IPS-20b (cell line): ENCODE measurements around the gene ZBTB4.

Experiments
- H3K27ac ChIP-seq: one replicate; pipeline ENCODE4 v1.5.1; 2013; ENCODE audit warnings: low read length
- H3K27me3 ChIP-seq: 2 replicates; pipeline ENCODE4 v1.6.1; 2013; ENCODE audit warnings: mild to moderate bottlenecking, low read length, inconsistent platforms; ENCODE audit not compliant: insufficient read depth
- H3K36me3 ChIP-seq: 2 replicates; pipeline ENCODE4 v1.6.1; 2013; ENCODE audit warnings: low read depth, mild to moderate bottlenecking, inconsistent platforms, low read length, moderate library complexity; ENCODE audit not compliant: insufficient read depth
- H3K4me1 ChIP-seq: 2 replicates; pipeline ENCODE4 v1.6.1; 2013; ENCODE audit warnings: mild to moderate bottlenecking, control low read depth, inconsistent platforms, low read length, moderate library complexity; ENCODE audit not compliant: insufficient read depth
- H3K4me3 ChIP-seq: 2 replicates; pipeline ENCODE4 v1.5.1; 2013; ENCODE audit warnings: mild to moderate bottlenecking, low read length, inconsistent platforms
- H3K9ac ChIP-seq: 2 replicates; pipeline ENCODE4 v1.6.1; 2013; ENCODE audit warnings: low read depth, mild to moderate bottlenecking, inconsistent platforms, low read length, moderate library complexity
- H3K9me3 ChIP-seq: 2 replicates; pipeline ENCODE4 v1.6.1; 2013; ENCODE audit warnings: mild to moderate bottlenecking, low read depth, low read length, inconsistent platforms; ENCODE audit not compliant: insufficient read depth

Gene ZBTB4

DNA sequence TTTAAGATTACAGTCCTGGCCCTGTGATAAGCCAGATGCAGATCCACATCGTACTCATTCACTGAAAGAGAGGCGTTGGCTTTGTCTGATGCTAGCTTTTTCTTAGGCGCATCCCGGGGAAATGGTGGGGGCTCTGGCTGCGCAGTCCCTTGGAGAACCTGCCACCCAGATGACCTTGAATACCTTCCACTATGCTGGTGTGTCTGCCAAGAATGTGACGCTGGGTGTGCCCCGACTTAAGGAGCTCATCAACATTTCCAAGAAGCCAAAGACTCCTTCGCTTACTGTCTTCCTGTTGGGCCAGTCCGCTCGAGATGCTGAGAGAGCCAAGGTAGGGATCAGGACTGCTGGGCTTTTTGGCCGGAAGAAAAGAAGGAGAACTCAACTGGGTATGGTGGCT, 28.7 kb upstream of the ZBTB4 start:
- no peak overlapping the region for H3K4me3 ChIP-seq
- H3K4me1 ChIP-seq: no peaks in the 10 kb centered on the region
- H3K9me3 ChIP-seq: no peaks in the 10 kb centered on the region
- H3K27ac ChIP-seq: no peak overlapping the region
- H3K36me3 ChIP-seq: peaks cover 98% of the 10 kb centered on the region
- no peak overlapping the region for H3K9ac ChIP-seq
- H3K27me3 ChIP-seq: no peaks in the 10 kb centered on the region

DNA sequence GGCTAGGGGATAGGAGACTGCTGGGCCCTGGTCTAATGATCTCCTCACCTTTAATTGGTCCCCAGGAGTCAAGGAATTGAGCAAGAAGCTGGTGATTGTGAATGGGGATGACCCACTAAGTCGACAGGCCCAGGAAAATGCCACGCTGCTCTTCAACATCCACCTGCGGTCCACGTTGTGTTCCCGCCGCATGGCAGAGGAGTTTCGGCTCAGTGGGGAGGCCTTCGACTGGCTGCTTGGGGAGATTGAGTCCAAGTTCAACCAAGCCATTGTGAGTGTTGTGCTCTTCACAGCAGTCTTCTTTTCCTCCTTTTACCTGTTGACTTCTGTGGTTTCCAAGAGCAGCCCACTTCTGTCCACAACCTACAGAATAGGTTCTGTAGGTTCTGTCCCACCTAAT, 24.1 kb upstream of the ZBTB4 start:
- H3K4me1 ChIP-seq: no peaks in the 10 kb centered on the region
- no peak overlapping the region for H3K9ac ChIP-seq
- no peaks in the 10 kb centered on the region for H3K27me3 ChIP-seq
- H3K9me3 ChIP-seq: no peaks in the 10 kb centered on the region
- no peak overlapping the region for H3K27ac ChIP-seq
- H3K4me3 ChIP-seq: no peak overlapping the region
- peaks cover 96% of the 10 kb centered on the region for H3K36me3 ChIP-seq

DNA sequence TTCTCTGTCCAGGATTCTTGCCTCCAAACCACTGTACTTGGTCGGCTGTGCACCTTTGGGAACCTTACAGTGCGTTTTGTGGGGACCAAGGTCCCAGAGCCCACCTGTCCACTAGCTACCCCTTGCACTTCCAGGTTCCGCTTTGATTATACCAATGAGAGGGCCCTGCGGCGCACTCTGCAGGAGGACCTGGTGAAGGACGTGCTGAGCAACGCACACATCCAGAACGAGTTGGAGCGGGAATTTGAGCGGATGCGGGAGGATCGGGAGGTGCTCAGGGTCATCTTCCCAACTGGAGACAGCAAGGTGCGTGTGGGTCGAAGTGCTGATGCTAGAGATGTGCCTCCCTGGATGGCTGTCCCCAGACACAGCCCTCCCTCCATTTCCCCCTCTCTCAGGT, 23.6 kb upstream of the ZBTB4 start:
- H3K9ac ChIP-seq: no peak overlapping the region
- no peak overlapping the region for H3K27ac ChIP-seq
- H3K4me1 ChIP-seq: no peaks in the 10 kb centered on the region
- H3K4me3 ChIP-seq: no peak overlapping the region
- peaks cover 96% of the 10 kb centered on the region for H3K36me3 ChIP-seq
- no peaks in the 10 kb centered on the region for H3K9me3 ChIP-seq
- no peaks in the 10 kb centered on the region for H3K27me3 ChIP-seq

DNA sequence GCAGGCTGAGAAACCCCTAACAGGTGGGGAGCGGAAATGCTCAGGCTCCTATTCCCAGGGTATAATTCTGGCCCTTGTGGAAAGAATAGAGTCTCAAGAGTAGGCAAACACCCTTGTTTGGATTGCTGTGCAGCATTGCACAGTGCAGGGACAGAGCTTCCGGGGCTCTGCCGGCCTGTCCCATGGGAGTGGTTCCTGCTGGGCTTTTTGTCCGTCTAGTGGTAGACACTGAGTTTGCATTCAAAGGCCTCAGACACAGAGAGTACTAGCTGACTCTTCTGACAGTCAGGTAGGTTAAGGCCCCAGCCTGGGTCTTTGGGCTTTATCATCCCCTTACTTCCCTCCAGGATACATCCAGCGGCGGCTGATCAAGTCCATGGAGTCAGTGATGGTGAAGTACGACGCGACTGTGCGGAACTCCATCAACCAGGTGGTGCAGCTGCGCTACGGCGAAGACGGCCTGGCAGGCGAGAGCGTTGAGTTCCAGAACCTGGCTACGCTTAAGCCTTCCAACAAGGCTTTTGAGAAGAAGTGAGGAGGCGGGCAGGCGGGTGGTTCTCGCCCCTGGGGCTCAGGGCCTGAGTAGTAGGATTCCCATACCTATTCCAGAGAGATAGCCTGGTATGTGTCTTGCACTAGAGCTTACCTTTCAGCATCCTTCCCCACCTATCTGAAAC, 22.9 kb upstream of the ZBTB4 start:
- Histone ChIP-seq H3K9me3 (no peaks in the 10 kb centered on the region), H3K9ac (no peak overlapping the region)

DNA sequence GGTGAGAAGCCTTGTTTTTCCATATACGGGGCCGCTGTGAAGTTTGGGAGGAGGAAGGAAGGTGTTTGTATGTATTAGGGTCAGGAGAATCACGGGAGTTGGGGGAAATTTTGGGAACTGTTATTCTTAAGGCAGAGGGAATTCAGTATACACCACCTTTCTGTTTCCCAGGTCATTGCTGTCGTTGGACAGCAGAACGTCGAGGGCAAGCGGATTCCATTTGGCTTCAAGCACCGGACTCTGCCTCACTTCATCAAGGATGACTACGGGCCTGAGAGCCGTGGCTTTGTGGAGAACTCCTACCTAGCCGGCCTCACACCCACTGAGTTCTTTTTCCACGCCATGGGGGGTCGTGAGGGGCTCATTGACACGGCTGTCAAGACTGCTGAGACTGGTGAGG, 22.3 kb upstream of the ZBTB4 start:
- Histone ChIP-seq H3K27ac (no peak overlapping the region), H3K27me3 (no peaks in the 10 kb centered on the region), H3K36me3 (peaks cover 97% of the 10 kb centered on the region), H3K4me3 (no peak overlapping the region), H3K9ac (no peak overlapping the region), H3K9me3 (no peaks in the 10 kb centered on the region), H3K4me1 (no peaks in the 10 kb centered on the region)

More for the DNA sequence above, 22.9 kb upstream of the ZBTB4 start:
- Histone ChIP-seq H3K27ac (no peak overlapping the region), H3K4me3 (no peak overlapping the region), H3K36me3 (peaks cover 97% of the 10 kb centered on the region), H3K4me1 (no peaks in the 10 kb centered on the region), H3K27me3 (no peaks in the 10 kb centered on the region)

DNA sequence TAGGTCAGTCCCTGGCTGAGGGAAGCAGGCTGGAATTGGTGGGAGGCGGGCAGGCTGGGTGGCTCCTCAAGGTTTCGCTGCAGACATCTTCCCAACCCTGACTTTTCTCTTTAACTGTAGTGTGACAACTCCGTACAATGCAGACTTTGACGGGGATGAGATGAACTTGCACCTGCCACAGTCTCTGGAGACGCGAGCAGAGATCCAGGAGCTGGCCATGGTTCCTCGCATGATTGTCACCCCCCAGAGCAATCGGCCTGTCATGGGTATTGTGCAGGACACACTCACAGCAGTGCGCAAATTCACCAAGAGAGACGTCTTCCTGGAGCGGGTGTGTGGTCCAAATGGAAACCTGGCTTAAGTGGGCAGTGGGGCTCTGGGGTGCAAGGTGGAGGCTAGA, 19.7 kb upstream of the ZBTB4 start:
- peaks cover 90% of the 10 kb centered on the region for H3K36me3 ChIP-seq
- H3K27ac ChIP-seq: no peak overlapping the region
- H3K4me3 ChIP-seq: no peak overlapping the region
- H3K27me3 ChIP-seq: no peaks in the 10 kb centered on the region
- no peaks in the 10 kb centered on the region for H3K4me1 ChIP-seq
- no peaks in the 10 kb centered on the region for H3K9me3 ChIP-seq
- no peak overlapping the region for H3K9ac ChIP-seq

DNA sequence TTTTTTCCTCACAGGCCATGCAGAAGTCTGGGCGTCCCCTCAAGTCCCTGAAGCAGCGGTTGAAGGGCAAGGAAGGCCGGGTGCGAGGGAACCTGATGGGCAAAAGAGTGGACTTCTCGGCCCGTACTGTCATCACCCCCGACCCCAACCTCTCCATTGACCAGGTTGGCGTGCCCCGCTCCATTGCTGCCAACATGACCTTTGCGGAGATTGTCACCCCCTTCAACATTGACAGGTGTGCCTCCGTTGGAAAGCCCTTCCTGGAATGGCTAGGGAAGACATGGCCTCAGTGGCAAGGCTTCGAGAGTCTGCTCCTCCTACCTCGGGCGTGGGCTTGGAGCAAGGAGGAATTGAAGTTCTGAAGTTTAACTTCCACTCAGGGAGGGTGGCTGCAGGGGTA, 18.2 kb upstream of the ZBTB4 start:
- Histone ChIP-seq H3K36me3 (peaks cover 78% of the 10 kb centered on the region), H3K4me1 (no peaks in the 10 kb centered on the region), H3K27ac (no peak overlapping the region)

DNA sequence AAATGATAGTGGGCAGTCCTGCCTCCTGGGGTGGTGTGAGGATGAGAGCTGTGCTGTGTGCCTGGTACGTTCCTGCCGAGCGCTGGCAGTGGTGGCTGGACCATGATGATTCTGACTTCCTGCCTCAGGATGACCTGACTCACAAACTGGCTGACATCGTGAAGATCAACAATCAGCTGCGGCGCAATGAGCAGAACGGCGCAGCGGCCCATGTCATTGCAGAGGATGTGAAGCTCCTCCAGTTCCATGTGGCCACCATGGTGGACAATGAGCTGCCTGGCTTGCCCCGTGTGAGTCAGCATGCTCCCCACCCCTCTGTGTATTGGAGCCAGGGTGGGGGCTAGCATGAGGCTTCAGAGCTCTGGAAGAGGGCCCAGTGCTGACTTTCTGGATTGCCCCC, 17.8 kb upstream of the ZBTB4 start:
- peaks cover 76% of the 10 kb centered on the region for H3K36me3 ChIP-seq
- no peak overlapping the region for H3K4me3 ChIP-seq
- H3K27me3 ChIP-seq: no peaks in the 10 kb centered on the region
- no peaks in the 10 kb centered on the region for H3K4me1 ChIP-seq
- H3K9me3 ChIP-seq: no peaks in the 10 kb centered on the region
- no peak overlapping the region for H3K9ac ChIP-seq
- no peak overlapping the region for H3K27ac ChIP-seq

More for the DNA sequence above, 18.2 kb upstream of the ZBTB4 start:
- Histone ChIP-seq H3K9me3 (no peaks in the 10 kb centered on the region), H3K9ac (no peak overlapping the region), H3K27me3 (no peaks in the 10 kb centered on the region), H3K4me3 (no peak overlapping the region)

DNA sequence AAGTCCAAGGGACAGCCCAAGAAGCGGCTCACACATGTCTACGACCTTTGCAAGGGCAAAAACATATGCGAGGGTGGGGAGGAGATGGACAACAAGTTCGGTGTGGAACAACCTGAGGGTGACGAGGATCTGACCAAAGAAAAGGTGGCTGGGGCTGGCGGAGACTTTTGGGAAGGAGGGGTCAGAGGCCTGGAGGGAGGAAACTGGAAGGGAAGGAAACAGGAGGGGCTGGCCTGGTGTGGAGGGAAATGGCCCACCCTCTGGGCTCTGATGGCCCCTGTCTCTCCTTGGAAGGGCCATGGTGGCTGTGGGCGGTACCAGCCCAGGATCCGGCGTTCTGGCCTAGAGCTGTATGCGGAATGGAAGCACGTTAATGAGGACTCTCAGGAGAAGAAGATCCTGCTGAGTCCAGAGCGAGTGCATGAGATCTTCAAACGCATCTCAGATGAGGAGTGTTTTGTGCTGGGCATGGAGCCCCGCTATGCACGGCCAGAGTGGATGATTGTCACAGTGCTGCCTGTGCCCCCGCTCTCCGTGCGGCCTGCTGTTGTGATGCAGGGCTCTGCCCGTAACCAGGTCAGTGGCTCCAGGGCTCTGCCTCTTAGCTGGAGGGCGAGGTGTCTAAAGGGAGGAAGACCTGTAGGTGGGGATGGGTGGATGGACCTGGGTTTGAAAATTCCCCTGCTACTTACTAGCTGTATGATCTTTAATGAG, 17.2 kb upstream of the ZBTB4 start:
- Histone ChIP-seq H3K27me3 (no peaks in the 10 kb centered on the region), H3K9me3 (no peaks in the 10 kb centered on the region), H3K4me1 (no peaks in the 10 kb centered on the region), H3K36me3 (peaks cover 71% of the 10 kb centered on the region), H3K9ac (no peak overlapping the region), H3K27ac (no peak overlapping the region), H3K4me3 (no peak overlapping the region)

DNA sequence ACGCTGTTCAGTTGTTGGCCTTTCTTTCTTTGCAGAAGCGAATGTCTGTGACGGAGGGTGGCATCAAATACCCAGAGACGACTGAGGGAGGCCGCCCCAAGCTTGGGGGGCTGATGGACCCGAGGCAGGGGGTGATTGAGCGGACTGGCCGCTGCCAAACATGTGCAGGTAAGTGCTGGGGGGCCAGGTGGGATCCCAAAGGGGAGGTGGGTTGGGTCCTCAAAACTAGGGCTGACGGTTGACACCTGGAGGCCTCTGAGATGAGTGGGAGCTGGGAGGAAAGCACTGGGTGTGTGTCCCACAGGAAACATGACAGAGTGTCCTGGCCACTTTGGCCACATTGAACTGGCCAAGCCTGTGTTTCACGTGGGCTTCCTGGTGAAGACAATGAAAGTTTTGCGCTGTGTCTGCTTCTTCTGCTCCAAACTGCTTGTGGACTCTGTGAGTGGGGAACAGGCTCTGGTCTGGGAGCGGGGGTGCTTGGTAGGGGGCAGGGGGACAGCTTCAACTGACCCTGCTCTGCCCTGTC, 16.5 kb upstream of the ZBTB4 start:
- no peaks in the 10 kb centered on the region for H3K4me1 ChIP-seq
- no peak overlapping the region for H3K4me3 ChIP-seq
- no peak overlapping the region for H3K9ac ChIP-seq
- H3K36me3 ChIP-seq: peaks cover 71% of the 10 kb centered on the region
- no peaks in the 10 kb centered on the region for H3K27me3 ChIP-seq
- no peak overlapping the region for H3K27ac ChIP-seq
- no peaks in the 10 kb centered on the region for H3K9me3 ChIP-seq

DNA sequence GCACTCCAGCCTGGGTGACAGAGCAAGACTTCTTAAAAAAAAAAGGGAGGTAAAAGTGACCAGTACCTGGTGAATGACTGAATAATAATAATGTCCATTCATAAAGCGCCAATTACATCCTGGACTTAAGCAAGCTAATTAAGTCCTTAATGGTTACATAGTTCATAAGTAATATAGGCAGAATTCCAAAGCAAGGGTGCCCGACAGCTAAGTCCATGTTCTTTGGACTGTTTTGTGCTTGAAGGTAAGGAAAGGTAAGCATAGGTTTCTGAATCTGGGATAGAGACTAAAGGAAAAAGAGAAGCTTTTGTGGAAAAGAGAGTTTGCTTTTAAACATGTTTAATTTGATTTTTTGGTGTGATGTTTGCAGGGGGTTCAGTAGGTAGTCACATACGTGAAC, 14.5 kb upstream of the ZBTB4 start:
- H3K27me3 ChIP-seq: no peaks in the 10 kb centered on the region
- H3K9ac ChIP-seq: no peak overlapping the region
- H3K4me1 ChIP-seq: no peaks in the 10 kb centered on the region
- H3K9me3 ChIP-seq: no peaks in the 10 kb centered on the region
- H3K36me3 ChIP-seq: peaks cover 57% of the 10 kb centered on the region
- H3K4me3 ChIP-seq: no peak overlapping the region
- no peak overlapping the region for H3K27ac ChIP-seq

DNA sequence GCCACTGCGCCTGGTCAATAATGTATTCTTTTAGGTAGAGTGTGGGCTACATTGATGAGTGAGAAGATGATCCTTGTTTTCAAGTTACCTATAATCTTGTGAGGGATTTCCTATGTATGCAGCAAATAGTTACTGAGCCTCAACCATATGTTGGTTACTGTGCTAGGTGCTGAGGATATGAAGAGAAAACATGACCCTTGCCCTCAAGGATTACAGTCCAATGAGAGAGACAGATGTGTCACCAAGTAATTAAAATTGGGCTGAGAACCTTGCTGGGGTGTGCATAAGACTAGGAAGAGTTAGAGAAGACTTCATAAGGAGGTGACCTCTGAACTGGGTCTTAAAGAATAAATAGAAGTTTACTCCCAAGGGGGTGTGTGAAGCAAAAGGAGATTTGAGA, 12.2 kb upstream of the ZBTB4 start:
- no peaks in the 10 kb centered on the region for H3K27me3 ChIP-seq
- H3K27ac ChIP-seq: no peak overlapping the region
- peaks cover 33% of the 10 kb centered on the region for H3K36me3 ChIP-seq
- H3K9ac ChIP-seq: no peak overlapping the region
- H3K4me1 ChIP-seq: no peaks in the 10 kb centered on the region
- H3K9me3 ChIP-seq: no peaks in the 10 kb centered on the region
- H3K4me3 ChIP-seq: no peak overlapping the region
